UCSD-AML1 (cell line): ENCODE data around the gene ESYT2.

Experiments used
- DNase-seq: peaks from one replicate; lab custom pipeline; 2025; ENCODE audit not compliant: unreplicated experiment; lab: John Stamatoyannopoulos, UW

Gene ESYT2

GRCh38 chr7:158828133-158829020, 932 bp downstream of the ESYT2 start:
- DNase-seq: peak; percentile 13

DNA sequence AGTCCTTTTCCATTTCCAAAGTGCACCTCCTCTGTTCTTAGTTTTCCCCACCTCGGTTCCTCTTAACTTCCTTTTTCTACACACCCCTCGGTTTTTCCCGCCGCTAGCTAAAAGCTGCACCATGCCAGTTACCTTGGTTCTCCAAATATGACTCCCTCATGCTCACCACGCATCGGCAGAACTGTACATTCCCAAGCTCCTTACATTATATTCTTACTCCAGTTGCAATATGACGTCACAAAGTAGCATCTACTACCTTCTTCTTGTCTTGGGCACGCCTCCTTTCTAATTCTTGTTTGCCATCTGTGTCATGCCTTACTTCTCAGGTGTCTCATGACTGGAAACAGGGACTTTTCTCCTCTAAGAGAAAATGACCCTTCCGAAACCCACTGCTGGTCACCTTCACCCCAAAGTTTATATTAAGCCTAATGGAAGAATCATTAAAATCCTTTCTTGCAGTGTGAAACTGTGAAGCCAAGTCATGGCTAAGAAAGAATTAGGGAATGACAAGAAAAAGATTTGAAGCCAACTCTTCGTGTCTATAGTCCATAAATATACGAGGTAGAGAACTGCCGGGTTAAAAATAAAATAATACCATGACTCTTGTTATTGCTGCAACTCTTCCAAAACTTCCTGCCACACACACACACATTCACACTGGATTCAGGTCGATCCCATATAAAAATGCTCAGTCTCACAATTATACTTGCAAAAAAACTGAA, 1.7 kb downstream of the ESYT2 start:
- DNase-seq: no peak

GRCh38 chr7:158825628-158826289, 3.5 kb downstream of the ESYT2 start:
- no peak for DNase-seq

- DNase-seq: no peak
Measured at GRCh38 chr7:158824028-158824427, 5.3 kb downstream of the ESYT2 start.

DNA sequence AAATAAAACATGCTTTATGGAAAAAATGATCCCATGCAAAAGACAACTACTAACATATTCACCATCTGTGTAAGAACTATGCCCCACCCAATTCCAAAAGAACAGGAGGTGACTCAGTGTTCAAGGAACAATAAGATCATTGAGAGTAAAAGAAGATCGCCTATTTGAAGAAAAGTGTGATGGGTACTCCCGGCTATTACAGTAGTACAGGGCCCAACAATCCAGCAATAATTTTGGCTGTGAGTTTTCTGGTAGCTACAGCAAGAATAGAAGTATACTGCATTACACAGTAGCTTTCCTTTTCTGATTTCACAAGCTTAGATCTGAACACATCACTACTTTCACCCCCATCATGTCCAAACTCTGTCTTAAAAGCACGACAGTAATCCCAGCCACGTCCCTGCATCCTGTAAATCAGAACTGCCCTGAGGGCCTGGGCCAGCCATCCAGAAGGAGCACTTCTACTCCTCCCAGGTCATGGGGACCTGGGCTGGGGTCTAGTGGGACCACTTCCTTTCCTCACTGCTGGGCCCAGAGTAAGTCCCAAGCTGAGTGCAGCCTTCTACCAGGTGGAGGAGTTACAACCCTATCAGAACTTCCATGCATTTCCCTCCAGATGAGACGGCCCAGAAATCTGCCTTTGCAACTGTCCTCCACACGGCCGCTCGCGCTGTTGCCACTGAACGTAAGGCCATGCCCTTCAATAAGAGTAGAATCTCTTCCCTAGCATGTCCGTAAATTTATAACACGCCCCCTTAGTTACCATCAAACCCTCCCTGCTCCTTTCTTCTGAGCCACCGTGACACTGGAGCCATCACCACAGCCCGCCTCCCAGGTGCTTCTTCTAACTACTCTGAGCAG, 7.9 kb downstream of the ESYT2 start:
- no peak for DNase-seq

DNA sequence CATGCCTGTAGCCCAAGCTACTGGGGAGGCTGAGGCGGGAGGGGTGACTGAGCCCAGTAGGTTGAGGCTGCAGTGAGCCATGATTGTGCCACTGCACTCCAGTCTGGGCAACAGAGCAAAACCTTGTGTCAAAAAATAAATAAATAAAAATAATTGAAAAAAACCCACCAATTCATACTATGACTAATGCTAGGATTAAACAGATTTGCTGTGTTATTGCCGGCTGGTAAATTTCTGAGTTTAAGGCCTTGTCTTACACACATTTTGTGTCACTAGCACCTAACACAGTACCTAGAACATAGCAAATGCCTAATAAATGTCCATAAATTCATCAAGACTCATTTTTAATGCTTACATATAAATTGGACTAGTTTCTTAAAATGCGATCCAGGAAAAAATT, 8.7 kb downstream of the ESYT2 start:
- no peak for DNase-seq

DNA sequence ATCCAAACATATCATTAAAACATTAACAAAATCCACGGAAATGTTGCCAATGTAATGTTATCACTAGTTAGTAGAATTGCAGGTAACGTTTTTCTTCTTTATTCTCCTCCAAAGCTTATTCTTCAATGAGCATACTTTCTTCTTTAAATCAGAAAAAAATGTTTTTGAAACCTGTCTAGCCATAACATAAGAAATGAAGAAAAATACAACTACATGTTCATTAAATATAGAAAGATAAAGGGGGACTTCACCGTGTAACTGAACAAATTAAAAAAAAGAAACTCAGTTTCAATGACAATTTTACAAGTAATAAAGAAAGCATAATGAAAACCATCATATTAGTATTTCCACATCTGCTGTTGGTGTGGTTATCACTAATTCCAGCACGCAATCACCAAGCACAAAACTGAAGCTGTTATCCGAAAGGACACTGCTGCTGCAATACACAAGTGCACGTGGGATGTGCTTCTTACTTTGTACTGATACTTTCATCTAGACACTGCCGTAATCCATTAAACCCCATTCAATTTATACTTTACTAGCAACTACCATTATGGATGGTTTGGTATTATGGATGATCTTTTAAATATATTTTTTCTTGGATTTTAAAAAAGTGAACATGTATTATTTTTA, 9.6 kb downstream of the ESYT2 start:
- no peak for DNase-seq

DNA sequence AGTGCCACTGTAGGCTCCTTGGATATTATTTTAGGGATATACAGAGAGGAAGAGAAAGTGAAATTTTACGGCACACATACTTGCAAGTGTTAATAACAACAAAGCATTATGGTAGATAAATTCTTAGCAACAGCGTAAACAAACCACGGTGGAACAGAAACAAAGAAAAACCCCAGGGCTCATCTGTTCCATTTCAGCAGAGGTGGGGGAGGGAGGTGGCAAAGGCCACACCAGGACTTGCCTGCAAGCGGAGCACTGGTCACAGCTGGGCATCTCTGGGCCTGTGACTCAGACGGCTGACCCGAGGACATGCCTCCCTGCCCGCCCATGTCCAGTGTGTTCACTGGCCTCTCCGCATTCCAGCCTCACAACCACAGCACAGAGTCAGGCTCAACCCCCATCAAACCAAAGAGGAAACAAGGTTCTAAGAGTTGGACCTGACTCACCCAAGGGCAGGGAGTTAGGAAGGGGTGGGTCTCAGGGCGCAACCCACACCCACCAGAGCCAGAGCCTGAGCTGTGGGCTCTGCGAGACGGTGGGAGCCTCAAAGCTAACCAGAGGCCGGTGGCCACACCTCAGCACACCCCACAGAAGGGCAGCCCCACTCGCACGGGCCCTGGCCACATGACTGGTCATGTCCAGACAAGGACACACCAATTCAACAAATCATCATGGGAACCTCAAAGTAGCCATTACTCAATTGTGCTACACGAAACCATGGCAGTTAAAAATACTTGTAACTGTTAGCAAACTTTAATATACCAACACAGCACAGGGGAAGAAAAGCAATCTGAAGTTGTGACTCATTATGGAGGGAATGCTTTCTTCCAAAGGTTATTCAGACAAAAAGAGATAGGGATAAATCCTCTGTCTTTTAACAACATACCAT, 10.7 kb downstream of the ESYT2 start:
- DNase-seq: peak; percentile 36

- DNase-seq: no peak
Measured at GRCh38 chr7:158816995-158817394, 12.3 kb downstream of the ESYT2 start.

- no peak for DNase-seq
Measured at GRCh38 chr7:158816271-158816670, 13.0 kb downstream of the ESYT2 start.

DNA sequence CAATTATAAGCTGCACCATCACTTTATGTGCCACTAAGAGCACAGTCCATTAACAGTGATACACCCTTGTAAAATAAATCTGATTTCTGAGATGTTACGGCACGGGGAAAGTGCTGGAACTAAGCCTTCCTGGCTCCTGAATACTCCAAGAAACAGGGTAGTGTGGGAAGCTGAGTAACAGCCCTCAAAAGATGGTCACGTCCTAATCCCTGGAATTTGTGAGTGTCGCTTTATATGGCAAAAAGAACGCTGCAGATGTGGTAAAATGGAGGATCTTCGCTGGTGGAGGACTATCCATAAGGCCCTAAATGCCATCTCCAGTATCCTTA, 13.5 kb downstream of the ESYT2 start:
- no peak for DNase-seq

DNA sequence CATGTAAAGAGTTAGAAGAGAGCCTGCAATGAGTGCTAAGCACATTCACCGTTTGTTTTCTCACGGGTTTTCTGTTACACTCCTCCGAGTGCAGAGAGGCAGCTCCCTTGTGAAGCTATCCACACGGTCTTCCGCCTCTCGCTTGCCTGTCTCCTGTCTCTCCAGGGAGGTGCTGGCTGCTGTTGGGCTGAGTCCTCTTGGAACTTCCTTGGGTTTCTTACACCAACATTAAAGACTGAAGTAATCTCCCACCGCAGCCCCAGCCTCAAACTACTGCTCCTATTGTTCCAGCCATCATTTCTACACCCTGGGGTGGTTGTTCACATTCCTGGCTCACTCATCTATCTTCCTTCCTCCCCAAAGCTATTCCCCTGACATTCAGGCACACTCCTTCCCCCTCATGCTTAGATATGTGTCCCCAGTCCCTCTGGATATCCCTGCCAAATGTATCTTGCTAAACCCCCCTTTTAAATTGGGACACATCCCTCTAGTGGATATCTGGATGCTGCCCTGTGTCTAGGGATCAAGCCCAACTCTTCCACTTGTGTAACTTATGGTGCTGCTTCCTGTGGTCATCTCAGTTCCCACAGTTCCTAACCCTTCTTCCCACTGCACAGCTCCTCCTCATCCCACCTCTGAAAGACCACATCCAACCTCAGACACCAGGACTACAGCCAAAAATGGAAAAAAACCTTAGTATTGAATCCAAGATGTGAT, 14.1 kb downstream of the ESYT2 start:
- DNase-seq: no peak

GRCh38 chr7:158814637-158815036, 14.7 kb downstream of the ESYT2 start:
- DNase-seq: no peak

DNA sequence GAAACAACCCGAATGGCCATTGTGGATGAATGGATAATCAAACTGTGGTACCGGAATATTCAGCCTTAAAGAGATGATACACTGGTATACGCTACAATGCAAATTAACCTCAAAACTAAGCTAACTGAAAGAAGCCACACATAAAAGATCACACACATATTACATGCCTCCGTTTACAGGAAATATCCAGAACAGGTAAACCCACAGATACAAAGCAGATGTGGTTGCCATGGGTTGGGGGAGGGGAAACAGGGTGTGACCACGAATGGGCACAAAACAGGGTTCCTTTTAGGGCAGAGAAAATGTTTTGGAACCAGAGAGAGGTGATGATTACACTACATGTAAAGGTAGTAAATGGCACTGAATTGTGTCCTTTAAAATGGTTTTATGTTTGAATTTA, 16.6 kb downstream of the ESYT2 start:
- DNase-seq: no peak

- DNase-seq: no peak
Measured at GRCh38 chr7:158811894-158812293, 17.4 kb downstream of the ESYT2 start.

- DNase-seq: no peak
Measured at GRCh38 chr7:158811461-158811860, 17.8 kb downstream of the ESYT2 start.

DNA sequence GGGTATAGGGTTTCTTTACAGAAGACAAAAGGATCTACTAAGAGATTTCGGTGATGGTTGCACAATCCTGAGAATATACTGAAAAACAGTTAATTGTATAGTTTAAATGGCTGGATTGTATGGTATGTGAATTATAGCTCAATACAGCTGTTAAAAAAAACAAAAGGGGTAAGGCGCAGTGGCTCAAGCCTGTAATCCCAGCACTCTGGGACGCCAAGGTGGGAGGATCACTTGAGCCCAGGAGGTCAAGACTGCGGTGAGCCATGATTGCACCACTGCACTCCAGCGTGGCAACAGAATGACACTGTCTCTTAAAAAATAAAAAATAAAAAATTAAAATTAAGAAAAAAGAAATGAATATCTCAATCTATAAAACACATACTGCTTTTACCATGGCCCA, 18.5 kb downstream of the ESYT2 start:
- DNase-seq: no peak

- no peak for DNase-seq
Measured at GRCh38 chr7:158809596-158809995, 19.7 kb downstream of the ESYT2 start.

- no peak for DNase-seq
Measured at GRCh38 chr7:158808126-158808525, 21.2 kb downstream of the ESYT2 start.
